SW 1271 (cell line): ENCODE data around the gene AHCY.
"Not testable (repeated sequence)": the region's sequence is repeated elsewhere in the genome, so short reads cannot be mapped to it uniquely, and the experiment has no call there.

Experiments
- DNase-seq, 2 experiments: peaks; one replicate each; lab custom pipeline; 2025; lab: John Stamatoyannopoulos, UW

Gene AHCY

GRCh38 chr20:34302723-34303533 lies at the start of gene AHCY:
AHCY (minus strand) TSS chr20:34303355; CDS start chr20:34303270, 85 bp downstream.
- peak; percentile 100 for DNase-seq

GRCh38 chr20:34350095-34350494 lies 46.9 kb upstream of the AHCY start:
- no peak for DNase-seq

GRCh38 chr20:34347571-34347970 lies 44.4 kb upstream of the AHCY start:
- DNase-seq = no peak

- not testable (repeated sequence) for DNase-seq
Measured at GRCh38 chr20:34346533-34346865, 43.3 kb upstream of the AHCY start.

- DNase-seq = not testable (repeated sequence)
Measured at GRCh38 chr20:34345839-34346532, 42.8 kb upstream of the AHCY start.

- no peak for DNase-seq
Measured at GRCh38 chr20:34345402-34345736, 42.2 kb upstream of the AHCY start.

GRCh38 chr20:34344238-34344637 lies 41.1 kb upstream of the AHCY start:
- DNase-seq = no peak

GRCh38 chr20:34343458-34344211 lies 40.5 kb upstream of the AHCY start:
- no peak for DNase-seq

- not testable (repeated sequence) for DNase-seq
Measured at GRCh38 chr20:34341199-34341598, 38.0 kb upstream of the AHCY start.

- not testable (repeated sequence) for DNase-seq
Measured at GRCh38 chr20:34340726-34341125, 37.6 kb upstream of the AHCY start.

GRCh38 chr20:34337982-34338726 lies 35.0 kb upstream of the AHCY start:
- no peak for DNase-seq

GRCh38 chr20:34337544-34337943 lies 34.4 kb upstream of the AHCY start:
- DNase-seq = no peak

- DNase-seq = no peak
Measured at GRCh38 chr20:34334654-34335407, 31.7 kb upstream of the AHCY start.

- DNase-seq = no peak
Measured at GRCh38 chr20:34333786-34334185, 30.6 kb upstream of the AHCY start.

GRCh38 chr20:34332262-34332920 lies 29.2 kb upstream of the AHCY start:
- no peak for DNase-seq

- DNase-seq = no peak
Measured at GRCh38 chr20:34331838-34332237, 28.7 kb upstream of the AHCY start.

- DNase-seq = not testable (repeated sequence)
Measured at GRCh38 chr20:34330861-34331544, 27.8 kb upstream of the AHCY start.

- no peak for DNase-seq
Measured at GRCh38 chr20:34328928-34329677, 25.9 kb upstream of the AHCY start.

GRCh38 chr20:34328207-34328606 lies 25.1 kb upstream of the AHCY start:
- DNase-seq = not testable (repeated sequence)
